Type B pancreatic cell (in vitro differentiated cells): ENCODE measurements around the gene HAO1. TPM values are rescaled to one million over a fixed set of nuclear protein-coding genes. Genes with fewer than 3 reads are reported as not detected.

Experiments used
- DNase-seq: peaks from one replicate; pipeline ENCODE4 v3.0.0; 2021; ENCODE audit warnings: mixed read lengths; ENCODE audit not compliant: unreplicated experiment; ENCODE audit errors: extremely low spot score
- H3K27ac Mint-ChIP-seq: 2 replicates; pipeline ENCODE4 v1.8.0; 2021; ENCODE audit warnings: mild to moderate bottlenecking, mixed read lengths
- H3K27me3 Mint-ChIP-seq: 2 replicates; pipeline ENCODE4 v1.8.0; 2021; ENCODE audit warnings: mixed read lengths
- H3K36me3 Mint-ChIP-seq: 2 replicates; pipeline ENCODE4 v1.8.0; 2021; ENCODE audit warnings: mixed read lengths
- H3K4me1 Mint-ChIP-seq: one replicate; pipeline ENCODE4 v1.8.0; 2021; ENCODE audit warnings: mixed read lengths; ENCODE audit not compliant: unreplicated experiment
- H3K4me3 Mint-ChIP-seq: 2 replicates; pipeline ENCODE4 v1.8.0; 2021; ENCODE audit warnings: mild to moderate bottlenecking, mixed read lengths
- H3K9me3 Mint-ChIP-seq: 2 replicates; pipeline ENCODE4 v1.8.0; 2021; ENCODE audit warnings: mixed read lengths
- CTCF ChIP-seq: fragments of 200-600 bp; sonication (generic); conservative IDR thresholded peaks from 2 replicates; pipeline ENCODE4 v1.5.0; 2021; ENCODE audit warnings: antibody characterized with exemption, mild to moderate bottlenecking
- total RNA-seq: library from RNA; stranded (reverse); gene quantifications from 2 replicates; pipeline ENCODE4 v1.2.1, GENCODE V29; 2021; ENCODE audit warnings: low replicate concordance

The HAO1 gene
- total RNA-seq, 1 donor from 2014 or later = not detected

- Mint-ChIP-seq H3K27ac (no peak overlapping the region), H3K27me3 (no peaks in the 10 kb centered on the region), H3K9me3 (no peaks in the 10 kb centered on the region), H3K4me3 (no peak overlapping the region), H3K4me1 (no peaks in the 10 kb centered on the region), H3K36me3 (no peaks in the 10 kb centered on the region)
- no peak for DNase-seq
- TF ChIP-seq CTCF = no peak
Measured at GRCh38 chr20:7881551-7881950, 58.7 kb downstream of the HAO1 start.

DNA sequence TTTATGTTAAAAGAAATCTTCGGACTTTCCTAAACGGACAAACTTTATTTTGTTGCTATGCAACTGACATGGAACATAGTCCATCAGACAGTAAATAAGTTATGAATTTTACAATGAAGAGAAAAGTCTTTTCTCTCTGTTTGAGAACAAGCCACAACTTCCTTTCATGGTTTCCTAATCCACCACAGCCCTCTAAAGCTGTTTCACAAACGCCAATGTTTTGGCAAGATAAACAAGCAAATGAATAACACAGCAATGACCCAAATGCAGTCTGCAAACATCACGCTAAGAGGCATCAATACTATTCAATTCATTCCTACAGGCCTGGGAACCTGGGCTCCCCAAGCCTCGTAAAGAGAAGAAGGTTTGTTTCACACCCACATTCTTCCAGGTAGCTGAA is 60.4 kb downstream of the HAO1 start:
- no peak for DNase-seq
- no peaks in the 10 kb centered on the region for H3K4me1 Mint-ChIP-seq
- H3K4me3 Mint-ChIP-seq = no peak overlapping the region
- no peaks in the 10 kb centered on the region for H3K36me3 Mint-ChIP-seq
- H3K27me3 Mint-ChIP-seq = no peaks in the 10 kb centered on the region
- no peaks in the 10 kb centered on the region for H3K9me3 Mint-ChIP-seq
- TF ChIP-seq CTCF = no peak
- no peak overlapping the region for H3K27ac Mint-ChIP-seq

DNA sequence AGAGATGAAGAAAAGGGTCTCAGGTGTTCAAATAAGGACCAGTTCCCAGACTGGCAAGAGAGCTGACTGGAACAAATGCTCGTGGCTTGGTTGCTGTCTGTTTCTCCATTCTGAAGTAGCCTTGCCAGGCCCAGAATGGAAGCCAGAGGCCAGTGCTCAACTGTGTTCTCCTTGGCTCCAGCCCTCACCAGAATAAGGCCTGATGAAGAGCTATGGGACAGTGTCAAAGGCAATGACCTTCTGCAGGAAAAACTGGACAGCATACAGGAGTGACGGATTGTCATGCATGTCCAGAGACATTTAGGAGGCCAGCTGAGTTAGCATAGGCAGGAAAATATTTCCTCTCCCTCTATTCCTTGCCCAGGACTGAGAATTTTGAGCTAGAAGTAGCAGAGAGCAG is 72.2 kb downstream of the HAO1 start:
- no peak overlapping the region for H3K27ac Mint-ChIP-seq
- no peak for TF ChIP-seq CTCF
- peaks cover 8% of the 10 kb centered on the region for H3K4me1 Mint-ChIP-seq
- no peaks in the 10 kb centered on the region for H3K36me3 Mint-ChIP-seq
- no peaks in the 10 kb centered on the region for H3K9me3 Mint-ChIP-seq
- no peak for DNase-seq
- H3K4me3 Mint-ChIP-seq = no peak overlapping the region
- H3K27me3 Mint-ChIP-seq = no peaks in the 10 kb centered on the region

GRCh38 chr20:7866285-7866684 is 74.0 kb downstream of the HAO1 start:
- no peaks in the 10 kb centered on the region for H3K36me3 Mint-ChIP-seq
- no peak overlapping the region for H3K4me3 Mint-ChIP-seq
- H3K27ac Mint-ChIP-seq = no peak overlapping the region
- H3K4me1 Mint-ChIP-seq = peaks cover 8% of the 10 kb centered on the region
- TF ChIP-seq CTCF = no peak
- no peaks in the 10 kb centered on the region for H3K9me3 Mint-ChIP-seq
- peaks cover 5% of the 10 kb centered on the region for H3K27me3 Mint-ChIP-seq
- no peak for DNase-seq

DNA sequence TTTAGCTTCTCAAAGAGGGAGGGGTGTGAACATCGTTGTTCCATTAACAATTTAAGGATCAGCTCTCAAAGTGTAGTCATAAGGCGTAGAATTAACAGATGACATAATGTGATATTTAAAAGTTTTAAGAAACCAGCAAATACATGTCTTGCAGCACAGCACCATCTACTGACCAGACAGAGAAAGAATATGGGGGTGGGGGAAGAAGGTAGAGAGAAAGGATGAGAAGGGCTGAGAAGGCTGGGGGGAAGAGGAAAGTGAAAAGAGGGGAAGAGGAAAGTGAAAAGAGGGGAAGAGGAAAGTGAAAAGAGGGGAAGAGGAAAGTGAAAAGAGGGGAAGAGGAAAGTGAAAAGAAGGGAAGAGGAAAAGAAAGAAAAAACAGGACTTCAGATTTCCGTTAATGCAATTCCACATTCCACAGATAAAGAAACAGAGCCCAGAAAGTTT is 80.9 kb downstream of the HAO1 start:
- Mint-ChIP-seq H3K4me1 (peaks cover 9% of the 10 kb centered on the region), H3K9me3 (no peaks in the 10 kb centered on the region), H3K27me3 (peaks cover 8% of the 10 kb centered on the region), H3K27ac (no peak overlapping the region), H3K36me3 (no peaks in the 10 kb centered on the region), H3K4me3 (no peak overlapping the region)
- no peak for DNase-seq
- peak; percentile 79 for TF ChIP-seq CTCF

DNA sequence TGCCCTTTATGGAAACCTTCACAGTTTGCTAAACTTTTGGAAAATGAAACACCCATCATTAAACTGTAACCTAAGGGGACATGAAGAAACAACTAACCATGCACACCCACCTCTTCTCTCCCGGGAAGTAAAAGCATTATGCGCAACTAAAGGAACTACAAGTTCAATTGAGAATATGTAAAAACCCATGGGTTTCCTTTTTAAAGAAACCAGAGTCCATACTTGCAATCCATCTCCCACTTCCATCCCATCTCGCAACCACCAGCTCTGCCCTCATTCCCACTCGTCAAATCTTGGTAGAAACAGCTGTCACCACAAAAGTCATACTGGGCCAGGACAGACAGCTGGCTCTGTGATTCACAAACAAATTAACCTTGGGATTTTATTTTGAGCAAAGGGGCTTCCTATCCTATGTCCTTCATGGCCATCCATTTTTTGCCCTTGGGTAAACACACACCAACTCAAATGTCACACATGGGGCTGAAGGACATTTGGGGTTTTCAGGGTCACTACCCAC is 81.5 kb downstream of the HAO1 start:
- Mint-ChIP-seq H3K4me1 (peaks cover 9% of the 10 kb centered on the region), H3K27ac (no peak overlapping the region), H3K27me3 (peaks cover 8% of the 10 kb centered on the region), H3K36me3 (no peaks in the 10 kb centered on the region), H3K4me3 (no peak overlapping the region), H3K9me3 (no peaks in the 10 kb centered on the region)
- DNase-seq = no peak
- TF ChIP-seq CTCF = no peak
